GM23338 (cell line): ENCODE measurements around the gene GTSE1. TPM values are rescaled to one million over a fixed set of nuclear protein-coding genes. Genes with fewer than 3 reads are reported as not detected.

Source experiments
- ATAC-seq: fragments of 200-7000 bp; cut with Tn5 transposase; 3 replicates; pipeline ENCODE4 v1.9.1; 2020
- DNase-seq: peaks from one replicate; pipeline ENCODE4 v3.0.0-alpha.2; 2015; ENCODE audit warnings: low spot score
- H2AFZ ChIP-seq: fragments of 200-600 bp; sonication (generic); 2 replicates; pipeline ENCODE4 v1.8.0; 2016; ENCODE audit warnings: antibody characterized with exemption, mild to moderate bottlenecking, moderate library complexity
- H3F3A ChIP-seq: fragments of 200-600 bp; sonication (generic); replicated peaks from 2 replicates; pipeline ENCODE4 v1.8.0; 2017; ENCODE audit warnings: antibody characterized with exemption, mixed run types, low read depth
- H3K27ac ChIP-seq: fragments of 200-600 bp; sonication (generic); 2 replicates; pipeline ENCODE4 v1.6.1; 2016; ENCODE audit warnings: low read depth
- H3K27me3 ChIP-seq: fragments of 200-600 bp; sonication (generic); 2 replicates; pipeline ENCODE4 v1.8.0; 2016; ENCODE audit warnings: mild to moderate bottlenecking, mixed run types, moderate library complexity; ENCODE audit not compliant: insufficient read depth
- H3K36me3 ChIP-seq: fragments of 200-600 bp; sonication (generic); 2 replicates; pipeline ENCODE4 v1.8.0; 2016; ENCODE audit warnings: mild to moderate bottlenecking; ENCODE audit not compliant: insufficient read depth
- H3K4me1 ChIP-seq: fragments of 200-600 bp; sonication (generic); 2 replicates; pipeline ENCODE4 v1.8.0; 2016; ENCODE audit warnings: mild to moderate bottlenecking, moderate library complexity; ENCODE audit not compliant: insufficient read depth
- H3K4me2 ChIP-seq: fragments of 200-600 bp; sonication (generic); 2 replicates; pipeline ENCODE4 v1.7.1; 2017; ENCODE audit warnings: mixed run types
- H3K4me3 ChIP-seq: fragments of 200-600 bp; sonication (generic); 2 replicates; pipeline ENCODE4 v1.6.1; 2016; ENCODE audit warnings: mixed run types
- H3K79me2 ChIP-seq: fragments of 200-600 bp; sonication (generic); replicated peaks from 2 replicates; pipeline ENCODE4 v1.8.0; 2017; ENCODE audit warnings: mild to moderate bottlenecking; ENCODE audit not compliant: insufficient read depth
- H3K9me2 ChIP-seq: fragments of 200-600 bp; sonication (generic); 2 replicates; pipeline ENCODE4 v1.8.0; 2017; ENCODE audit not compliant: insufficient read depth
- H4K20me1 ChIP-seq: fragments of 200-600 bp; sonication (generic); replicated peaks from 2 replicates; pipeline ENCODE4 v1.8.0; 2017; ENCODE audit warnings: mild to moderate bottlenecking; ENCODE audit not compliant: insufficient read depth
- H3K27ac Mint-ChIP-seq: 2 replicates; pipeline ENCODE4 v1.8.0; 2020; ENCODE audit warnings: inconsistent platforms, mild to moderate bottlenecking, moderate library complexity, mixed read lengths
- H3K27me3 Mint-ChIP-seq: 3 replicates; pipeline ENCODE4 v1.8.0; 2022; ENCODE audit warnings: low read depth, mild to moderate bottlenecking, moderate library complexity, mixed read lengths, inconsistent platforms; ENCODE audit not compliant: insufficient read depth, poor library complexity
- H3K36me3 Mint-ChIP-seq: 3 replicates; pipeline ENCODE4 v1.8.0; 2021; ENCODE audit warnings: low read depth, mild to moderate bottlenecking, inconsistent platforms, moderate library complexity, mixed read lengths
- H3K4me1 Mint-ChIP-seq: 3 replicates; pipeline ENCODE4 v1.8.0; 2020; ENCODE audit warnings: mild to moderate bottlenecking, inconsistent platforms, mixed read lengths
- H3K4me3 Mint-ChIP-seq: 3 replicates; pipeline ENCODE4 v1.8.0; 2021; ENCODE audit warnings: moderate library complexity, mild to moderate bottlenecking, inconsistent platforms, mixed read lengths
- H3K9me3 Mint-ChIP-seq: 3 replicates; pipeline ENCODE4 v1.8.0; 2020; ENCODE audit warnings: moderate library complexity, mild to moderate bottlenecking, inconsistent platforms, mixed read lengths
- CREB1 ChIP-seq: fragments of 250-450 bp; sonication (Bioruptor Pico); IDR thresholded peaks from 2 replicates; pipeline ENCODE4 v1.5.0; 2020; ENCODE audit warnings: low read depth, mild to moderate bottlenecking, moderate library complexity
- EZH2 ChIP-seq: fragments of 200-600 bp; sonication (generic); IDR thresholded peaks from one replicate; pipeline ENCODE4 v1.8.0; 2017; ENCODE audit warnings: antibody characterized with exemption, mild to moderate bottlenecking, low read depth; ENCODE audit not compliant: unreplicated experiment
- EZH2phosphoT487 ChIP-seq: fragments of 200-600 bp; sonication (generic); IDR thresholded peaks from one replicate; pipeline ENCODE4 v1.8.1; 2018; ENCODE audit warnings: antibody characterized with exemption; ENCODE audit not compliant: unreplicated experiment
- JUNB ChIP-seq: IDR thresholded peaks from one replicate; pipeline ENCODE4 v1.6.1; 2016; ENCODE audit warnings: antibody characterized with exemption; ENCODE audit not compliant: unreplicated experiment
- NANOG ChIP-seq: IDR thresholded peaks from 2 replicates; pipeline ENCODE4 v1.6.1; 2016; ENCODE audit warnings: antibody characterized with exemption, borderline replicate concordance
- POLR2AphosphoS5 ChIP-seq: IDR thresholded peaks from 2 replicates; pipeline ENCODE4 v1.6.1; 2016; ENCODE audit warnings: antibody characterized with exemption, low read depth
- STAT1 ChIP-seq: IDR thresholded peaks from one replicate; pipeline ENCODE4 v1.6.1; 2016; ENCODE audit warnings: antibody characterized with exemption; ENCODE audit not compliant: unreplicated experiment
- ZNF114 ChIP-seq: fragments of 250-450 bp; sonication (Bioruptor Pico); IDR thresholded peaks from 2 replicates; pipeline ENCODE4 v1.5.0; 2020; ENCODE audit warnings: mild to moderate bottlenecking, moderate library complexity
- ZNF331 ChIP-seq: fragments of 250-450 bp; sonication (Bioruptor Pico); IDR thresholded peaks from 2 replicates; pipeline ENCODE4 v1.5.0; 2020; ENCODE audit warnings: low read depth, mild to moderate bottlenecking, moderate library complexity
- polyA plus RNA-seq: library from polyadenylated mRNA; unstranded; fragments of >200 nt; fragmentation: Nextera tagmentation; extraction: Ambion mirVana; gene quantifications from 2 replicates; pipeline ENCODE4 v1.2.1, GENCODE V29; 2016
- total RNA-seq: library from RNA; depleted of rRNA; stranded (reverse); fragments of >200 nt; shearing (Covaris generic); gene quantifications from 2 replicates; pipeline ENCODE4 v1.2.3, GENCODE V29; 2014
- TF ChIP-seq, protein P1 (sequence below): IDR thresholded peaks from one replicate; pipeline ENCODE4 v1.6.1; 2018; ENCODE audit warnings: antibody characterized with exemption; ENCODE audit not compliant: unreplicated experiment
- TF ChIP-seq, protein P2 (sequence below): IDR thresholded peaks from 2 replicates; pipeline ENCODE4 v1.6.1; 2016; ENCODE audit warnings: antibody characterized with exemption
- TF ChIP-seq, protein P3 (sequence below), 2 experiments: fragments of 200-600 bp in 1 of 2; sonication (generic) in 1 of 2; conservative IDR thresholded peaks; 2 replicates each; pipeline versions ENCODE4 v1.5.1 to v1.6.1; 2016 to 2017; ENCODE audit warnings: antibody characterized with exemption in 2 of 2, low read depth in 2 of 2, mild to moderate bottlenecking in 2 of 2, moderate library complexity in 1 of 2
- TF ChIP-seq, protein P4 (sequence below): fragments of 250-450 bp; sonication (Bioruptor Pico); IDR thresholded peaks from 2 replicates; pipeline ENCODE4 v1.5.0; 2020; ENCODE audit warnings: mild to moderate bottlenecking, moderate library complexity

The GTSE1 gene
- total and polyA plus RNA-seq, 2 experiments from 2014 or later: 26.3 to 28.6 TPM

DNA sequence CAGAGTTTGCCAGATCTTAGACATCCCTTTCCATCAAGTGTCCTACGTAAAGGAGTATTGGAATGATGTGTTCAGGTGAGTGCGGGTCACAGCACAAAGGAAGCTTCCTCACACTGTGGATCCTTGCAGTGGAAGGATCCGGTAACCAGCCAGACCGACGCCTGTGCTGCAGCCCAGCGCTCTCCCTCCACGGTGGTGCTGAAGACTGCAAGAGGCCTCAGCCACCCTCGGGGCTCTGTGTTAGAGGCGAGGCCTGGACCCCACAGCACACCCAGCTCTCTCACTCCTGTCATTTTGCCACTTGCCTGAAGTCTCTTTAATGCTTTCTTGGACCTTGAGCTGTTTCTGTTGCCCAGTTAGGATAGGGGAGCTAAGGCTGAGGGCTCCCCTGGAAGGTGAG is 41.2 kb downstream of the GTSE1 start:
- no peaks in the 10 kb centered on the region for H3K27me3 ChIP-seq
- Mint-ChIP-seq H3K4me3 (no peak overlapping the region; the same call in 2 of the 3 replicates), H3K27me3 (peaks cover 13% of the 10 kb centered on the region), H3K36me3 (peaks cover 57% of the 10 kb centered on the region), H3K9me3 (no peaks in the 10 kb centered on the region), H3K4me1 (peaks cover 17% of the 10 kb centered on the region), H3K27ac (no peak overlapping the region)
- H3K4me3 ChIP-seq: no peak overlapping the region
- H3K79me2 ChIP-seq: peaks cover 46% of the 10 kb centered on the region
- no peak overlapping the region for H2AFZ ChIP-seq
- DNase-seq (no peak), ATAC-seq (no peak)
- TF ChIP-seq ZNF114 (CRISPR knock-in tag) (no peak), JUNB (no peak), ZNF331 (no peak), EZH2 (no peak), POLR2AphosphoS5 (no peak), STAT1 (no peak), CREB1 (CRISPR knock-in tag) (no peak), EZH2phosphoT487 (no peak), NANOG (no peak)
- TF ChIP-seq, protein P1, sequence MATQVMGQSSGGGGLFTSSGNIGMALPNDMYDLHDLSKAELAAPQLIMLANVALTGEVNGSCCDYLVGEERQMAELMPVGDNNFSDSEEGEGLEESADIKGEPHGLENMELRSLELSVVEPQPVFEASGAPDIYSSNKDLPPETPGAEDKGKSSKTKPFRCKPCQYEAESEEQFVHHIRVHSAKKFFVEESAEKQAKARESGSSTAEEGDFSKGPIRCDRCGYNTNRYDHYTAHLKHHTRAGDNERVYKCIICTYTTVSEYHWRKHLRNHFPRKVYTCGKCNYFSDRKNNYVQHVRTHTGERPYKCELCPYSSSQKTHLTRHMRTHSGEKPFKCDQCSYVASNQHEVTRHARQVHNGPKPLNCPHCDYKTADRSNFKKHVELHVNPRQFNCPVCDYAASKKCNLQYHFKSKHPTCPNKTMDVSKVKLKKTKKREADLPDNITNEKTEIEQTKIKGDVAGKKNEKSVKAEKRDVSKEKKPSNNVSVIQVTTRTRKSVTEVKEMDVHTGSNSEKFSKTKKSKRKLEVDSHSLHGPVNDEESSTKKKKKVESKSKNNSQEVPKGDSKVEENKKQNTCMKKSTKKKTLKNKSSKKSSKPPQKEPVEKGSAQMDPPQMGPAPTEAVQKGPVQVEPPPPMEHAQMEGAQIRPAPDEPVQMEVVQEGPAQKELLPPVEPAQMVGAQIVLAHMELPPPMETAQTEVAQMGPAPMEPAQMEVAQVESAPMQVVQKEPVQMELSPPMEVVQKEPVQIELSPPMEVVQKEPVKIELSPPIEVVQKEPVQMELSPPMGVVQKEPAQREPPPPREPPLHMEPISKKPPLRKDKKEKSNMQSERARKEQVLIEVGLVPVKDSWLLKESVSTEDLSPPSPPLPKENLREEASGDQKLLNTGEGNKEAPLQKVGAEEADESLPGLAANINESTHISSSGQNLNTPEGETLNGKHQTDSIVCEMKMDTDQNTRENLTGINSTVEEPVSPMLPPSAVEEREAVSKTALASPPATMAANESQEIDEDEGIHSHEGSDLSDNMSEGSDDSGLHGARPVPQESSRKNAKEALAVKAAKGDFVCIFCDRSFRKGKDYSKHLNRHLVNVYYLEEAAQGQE: no peak
- TF ChIP-seq, protein P2, sequence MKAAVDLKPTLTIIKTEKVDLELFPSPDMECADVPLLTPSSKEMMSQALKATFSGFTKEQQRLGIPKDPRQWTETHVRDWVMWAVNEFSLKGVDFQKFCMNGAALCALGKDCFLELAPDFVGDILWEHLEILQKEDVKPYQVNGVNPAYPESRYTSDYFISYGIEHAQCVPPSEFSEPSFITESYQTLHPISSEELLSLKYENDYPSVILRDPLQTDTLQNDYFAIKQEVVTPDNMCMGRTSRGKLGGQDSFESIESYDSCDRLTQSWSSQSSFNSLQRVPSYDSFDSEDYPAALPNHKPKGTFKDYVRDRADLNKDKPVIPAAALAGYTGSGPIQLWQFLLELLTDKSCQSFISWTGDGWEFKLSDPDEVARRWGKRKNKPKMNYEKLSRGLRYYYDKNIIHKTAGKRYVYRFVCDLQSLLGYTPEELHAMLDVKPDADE: no peak
- TF ChIP-seq, protein P3, sequence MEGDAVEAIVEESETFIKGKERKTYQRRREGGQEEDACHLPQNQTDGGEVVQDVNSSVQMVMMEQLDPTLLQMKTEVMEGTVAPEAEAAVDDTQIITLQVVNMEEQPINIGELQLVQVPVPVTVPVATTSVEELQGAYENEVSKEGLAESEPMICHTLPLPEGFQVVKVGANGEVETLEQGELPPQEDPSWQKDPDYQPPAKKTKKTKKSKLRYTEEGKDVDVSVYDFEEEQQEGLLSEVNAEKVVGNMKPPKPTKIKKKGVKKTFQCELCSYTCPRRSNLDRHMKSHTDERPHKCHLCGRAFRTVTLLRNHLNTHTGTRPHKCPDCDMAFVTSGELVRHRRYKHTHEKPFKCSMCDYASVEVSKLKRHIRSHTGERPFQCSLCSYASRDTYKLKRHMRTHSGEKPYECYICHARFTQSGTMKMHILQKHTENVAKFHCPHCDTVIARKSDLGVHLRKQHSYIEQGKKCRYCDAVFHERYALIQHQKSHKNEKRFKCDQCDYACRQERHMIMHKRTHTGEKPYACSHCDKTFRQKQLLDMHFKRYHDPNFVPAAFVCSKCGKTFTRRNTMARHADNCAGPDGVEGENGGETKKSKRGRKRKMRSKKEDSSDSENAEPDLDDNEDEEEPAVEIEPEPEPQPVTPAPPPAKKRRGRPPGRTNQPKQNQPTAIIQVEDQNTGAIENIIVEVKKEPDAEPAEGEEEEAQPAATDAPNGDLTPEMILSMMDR (conservative IDR thresholded peaks at IDR 0.05; ENCODE audit: low read depth in 2 of 2): no peak
- TF ChIP-seq, protein P4, sequence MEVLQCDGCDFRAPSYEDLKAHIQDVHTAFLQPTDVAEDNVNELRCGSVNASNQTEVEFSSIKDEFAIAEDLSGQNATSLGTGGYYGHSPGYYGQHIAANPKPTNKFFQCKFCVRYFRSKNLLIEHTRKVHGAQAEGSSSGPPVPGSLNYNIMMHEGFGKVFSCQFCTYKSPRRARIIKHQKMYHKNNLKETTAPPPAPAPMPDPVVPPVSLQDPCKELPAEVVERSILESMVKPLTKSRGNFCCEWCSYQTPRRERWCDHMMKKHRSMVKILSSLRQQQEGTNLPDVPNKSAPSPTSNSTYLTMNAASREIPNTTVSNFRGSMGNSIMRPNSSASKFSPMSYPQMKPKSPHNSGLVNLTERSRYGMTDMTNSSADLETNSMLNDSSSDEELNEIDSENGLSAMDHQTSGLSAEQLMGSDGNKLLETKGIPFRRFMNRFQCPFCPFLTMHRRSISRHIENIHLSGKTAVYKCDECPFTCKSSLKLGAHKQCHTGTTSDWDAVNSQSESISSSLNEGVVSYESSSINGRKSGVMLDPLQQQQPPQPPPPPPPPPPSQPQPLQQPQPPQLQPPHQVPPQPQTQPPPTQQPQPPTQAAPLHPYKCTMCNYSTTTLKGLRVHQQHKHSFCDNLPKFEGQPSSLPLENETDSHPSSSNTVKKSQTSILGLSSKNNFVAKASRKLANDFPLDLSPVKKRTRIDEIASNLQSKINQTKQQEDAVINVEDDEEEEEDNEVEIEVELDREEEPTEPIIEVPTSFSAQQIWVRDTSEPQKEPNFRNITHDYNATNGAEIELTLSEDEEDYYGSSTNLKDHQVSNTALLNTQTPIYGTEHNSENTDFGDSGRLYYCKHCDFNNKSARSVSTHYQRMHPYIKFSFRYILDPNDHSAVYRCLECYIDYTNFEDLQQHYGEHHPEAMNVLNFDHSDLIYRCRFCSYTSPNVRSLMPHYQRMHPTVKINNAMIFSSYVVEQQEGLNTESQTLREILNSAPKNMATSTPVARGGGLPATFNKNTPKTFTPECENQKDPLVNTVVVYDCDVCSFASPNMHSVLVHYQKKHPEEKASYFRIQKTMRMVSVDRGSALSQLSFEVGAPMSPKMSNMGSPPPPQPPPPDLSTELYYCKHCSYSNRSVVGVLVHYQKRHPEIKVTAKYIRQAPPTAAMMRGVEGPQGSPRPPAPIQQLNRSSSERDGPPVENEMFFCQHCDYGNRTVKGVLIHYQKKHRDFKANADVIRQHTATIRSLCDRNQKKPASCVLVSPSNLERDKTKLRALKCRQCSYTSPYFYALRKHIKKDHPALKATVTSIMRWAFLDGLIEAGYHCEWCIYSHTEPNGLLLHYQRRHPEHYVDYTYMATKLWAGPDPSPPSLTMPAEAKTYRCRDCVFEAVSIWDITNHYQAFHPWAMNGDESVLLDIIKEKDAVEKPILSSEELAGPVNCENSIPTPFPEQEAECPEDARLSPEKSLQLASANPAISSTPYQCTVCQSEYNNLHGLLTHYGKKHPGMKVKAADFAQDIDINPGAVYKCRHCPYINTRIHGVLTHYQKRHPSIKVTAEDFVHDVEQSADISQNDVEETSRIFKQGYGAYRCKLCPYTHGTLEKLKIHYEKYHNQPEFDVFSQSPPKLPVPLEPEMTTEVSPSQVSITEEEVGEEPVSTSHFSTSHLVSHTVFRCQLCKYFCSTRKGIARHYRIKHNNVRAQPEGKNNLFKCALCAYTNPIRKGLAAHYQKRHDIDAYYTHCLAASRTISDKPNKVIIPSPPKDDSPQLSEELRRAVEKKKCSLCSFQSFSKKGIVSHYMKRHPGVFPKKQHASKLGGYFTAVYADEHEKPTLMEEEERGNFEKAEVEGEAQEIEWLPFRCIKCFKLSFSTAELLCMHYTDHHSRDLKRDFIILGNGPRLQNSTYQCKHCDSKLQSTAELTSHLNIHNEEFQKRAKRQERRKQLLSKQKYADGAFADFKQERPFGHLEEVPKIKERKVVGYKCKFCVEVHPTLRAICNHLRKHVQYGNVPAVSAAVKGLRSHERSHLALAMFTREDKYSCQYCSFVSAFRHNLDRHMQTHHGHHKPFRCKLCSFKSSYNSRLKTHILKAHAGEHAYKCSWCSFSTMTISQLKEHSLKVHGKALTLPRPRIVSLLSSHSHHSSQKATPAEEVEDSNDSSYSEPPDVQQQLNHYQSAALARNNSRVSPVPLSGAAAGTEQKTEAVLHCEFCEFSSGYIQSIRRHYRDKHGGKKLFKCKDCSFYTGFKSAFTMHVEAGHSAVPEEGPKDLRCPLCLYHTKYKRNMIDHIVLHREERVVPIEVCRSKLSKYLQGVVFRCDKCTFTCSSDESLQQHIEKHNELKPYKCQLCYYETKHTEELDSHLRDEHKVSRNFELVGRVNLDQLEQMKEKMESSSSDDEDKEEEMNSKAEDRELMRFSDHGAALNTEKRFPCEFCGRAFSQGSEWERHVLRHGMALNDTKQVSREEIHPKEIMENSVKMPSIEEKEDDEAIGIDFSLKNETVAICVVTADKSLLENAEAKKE (CRISPR knock-in tag): no peak
- no peaks in the 10 kb centered on the region for H3K9me2 ChIP-seq
- no peaks in the 10 kb centered on the region for H3F3A ChIP-seq
- H3K27ac ChIP-seq: no peak overlapping the region
- H3K36me3 ChIP-seq: peaks cover 23% of the 10 kb centered on the region; the same call in 1 of the 2 replicates
- peaks cover 16% of the 10 kb centered on the region for H4K20me1 ChIP-seq
- peaks cover 4% of the 10 kb centered on the region for H3K4me1 ChIP-seq
- H3K4me2 ChIP-seq: no peak overlapping the region
